Stimulated activated naive B cell treated with anti-CD40 and anti-IgM and Interleukin-4, amounts not matched to agents 10 μg/mL and 1 μg/mL and 100 μg/mL, for 72 hours (primary cell): Measurements from ENCODE around the gene LRRC37B.
A peak's percentile ranks its signal among the peaks of the same experiment; 100 is the strongest.
"Not testable (repeated sequence)": the region's sequence is repeated elsewhere in the genome, so short reads cannot be mapped to it uniquely, and the experiment has no call there.

Experiments used
- ATAC-seq, 2 donors: fragments of 150-1000 bp; cut with Tn5 transposase; replicated peaks; 2 replicates each; pipeline ENCODE4 v1.10.0; 2021; ENCODE audit warnings: moderate library complexity in 1 of 2
- DNase-seq: peaks from one replicate; pipeline ENCODE4 v3.0.0; 2021
- H3K27ac Mint-ChIP-seq: one replicate; pipeline ENCODE4 v1.8.0; 2022; ENCODE audit warnings: mild to moderate bottlenecking, mixed read lengths
- H3K27me3 Mint-ChIP-seq, 2 donors: one replicate each; pipeline ENCODE4 v1.8.0; 2022; ENCODE audit warnings: mixed read lengths in 2 of 2
- H3K36me3 Mint-ChIP-seq, 2 donors: one replicate each; pipeline ENCODE4 v1.8.0; 2022; ENCODE audit warnings: mixed read lengths in 2 of 2, mild to moderate bottlenecking in 1 of 2
- H3K4me1 Mint-ChIP-seq, 2 donors: one replicate each; pipeline ENCODE4 v1.8.0; 2022; ENCODE audit warnings: mixed read lengths in 2 of 2, mild to moderate bottlenecking in 1 of 2
- H3K4me3 Mint-ChIP-seq, 2 donors: one replicate each; pipeline ENCODE4 v1.8.0; 2022; ENCODE audit warnings: mild to moderate bottlenecking in 2 of 2, mixed read lengths in 2 of 2, moderate library complexity in 1 of 2
- H3K9me3 Mint-ChIP-seq, 2 donors: one replicate each; pipeline ENCODE4 v1.8.0; 2022; ENCODE audit warnings: mixed read lengths in 2 of 2, mild to moderate bottlenecking in 1 of 2

LRRC37B gene

DNA sequence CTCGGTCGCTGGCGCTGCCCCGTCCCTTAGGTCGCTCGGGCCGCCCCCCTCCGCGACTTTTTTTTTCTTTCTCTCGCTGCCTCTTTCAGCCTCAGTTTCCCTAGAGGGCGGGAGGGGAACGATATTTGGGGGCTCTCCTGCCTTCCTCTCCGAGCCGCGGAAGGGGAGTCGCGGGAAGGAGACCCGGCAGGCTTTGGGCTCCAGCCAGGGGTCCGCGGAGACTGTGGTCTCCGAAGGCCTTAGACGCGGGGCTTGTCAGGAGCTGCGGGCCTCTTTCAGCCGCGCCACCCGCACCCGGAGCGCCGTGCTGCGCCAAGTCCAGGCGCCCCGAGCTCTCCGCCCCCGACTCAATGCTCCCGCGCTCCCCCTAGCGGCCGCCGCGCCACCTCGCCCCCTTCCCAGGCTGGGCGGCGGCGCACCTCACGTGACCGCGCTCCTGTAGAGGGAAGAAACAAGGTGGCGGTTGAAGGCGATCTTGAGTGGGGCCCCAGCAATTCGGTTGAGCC is at the start of gene LRRC37B:
LRRC37B (plus strand) TSS at position 427 of the 506 bp plus-strand sequence. CDS start 14,010 bp downstream, outside the sequence.
- peak; percentile 95 to 96 for ATAC-seq
- Mint-ChIP-seq H3K27ac (peak within 1 kb of the TSS; percentile 73), H3K4me3 (peak within 1 kb of the TSS; percentile 92 to 93)

DNA sequence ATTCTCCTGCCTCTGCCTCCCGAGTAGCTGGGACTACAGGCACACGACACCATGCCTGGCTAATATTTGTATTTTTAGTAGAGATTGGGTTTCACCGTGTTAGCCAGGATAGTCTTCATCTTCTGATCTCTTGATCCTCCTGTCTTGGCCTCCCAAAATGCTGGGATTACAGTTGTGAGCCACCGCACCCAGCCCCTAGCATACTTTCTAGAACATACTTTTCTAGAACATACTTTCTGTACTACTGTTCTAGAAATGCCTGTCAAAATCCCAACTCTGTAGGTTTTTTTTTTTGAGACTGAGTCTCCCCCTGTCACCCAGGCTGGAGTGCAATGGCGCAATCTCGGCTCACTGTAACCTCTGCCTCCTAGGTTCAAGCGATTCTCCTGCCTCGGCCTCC is 43.1 kb upstream of the LRRC37B start:
- peak overlapping the region; percentile 59 for H3K27ac Mint-ChIP-seq
- not testable (repeated sequence) for H3K4me1 Mint-ChIP-seq, H3K27me3 Mint-ChIP-seq, ATAC-seq, H3K9me3 Mint-ChIP-seq, H3K4me3 Mint-ChIP-seq, DNase-seq
- peaks cover 21% of the 10 kb centered on the region in 2 donors for H3K36me3 Mint-ChIP-seq

More for the DNA sequence above, at the start of gene LRRC37B:
- DNase-seq: peak; percentile 86
- Mint-ChIP-seq H3K9me3 (no peaks in the 10 kb centered on the region), H3K4me1 (peaks cover 18 to 38% of the 10 kb centered on the region in 2 donors), H3K36me3 (peaks cover 3 to 5% of the 10 kb centered on the region in 2 donors), H3K27me3 (no peaks in the 10 kb centered on the region)

DNA sequence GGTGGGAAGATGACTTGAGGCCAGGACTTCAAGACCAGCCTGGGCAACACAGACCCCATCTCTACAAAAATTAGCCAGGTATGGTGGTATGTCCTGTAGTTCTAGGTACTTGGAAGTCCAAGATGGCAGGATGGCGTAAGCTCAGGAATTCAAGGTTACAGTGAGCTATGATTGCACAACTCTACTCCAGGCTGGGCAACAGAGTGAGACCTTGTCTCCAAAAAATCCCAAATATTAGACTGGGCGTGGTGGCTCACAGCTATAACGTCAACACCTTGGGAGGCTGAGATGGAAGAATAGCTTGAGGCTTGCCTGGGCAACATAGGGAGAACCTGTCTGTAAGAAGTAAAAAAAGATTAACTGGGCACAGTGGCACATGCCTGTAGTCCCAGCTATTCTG is 39.5 kb upstream of the LRRC37B start:
- peaks cover 15% of the 10 kb centered on the region in 2 donors for H3K36me3 Mint-ChIP-seq
- no peak overlapping the region for H3K4me3 Mint-ChIP-seq
- ATAC-seq: no peak
- H3K4me1 Mint-ChIP-seq: no peaks in the 10 kb centered on the region
- H3K27ac Mint-ChIP-seq: no peak overlapping the region
- H3K27me3 Mint-ChIP-seq: no peaks in the 10 kb centered on the region
- no peak for DNase-seq
- H3K9me3 Mint-ChIP-seq: no peaks in the 10 kb centered on the region

DNA sequence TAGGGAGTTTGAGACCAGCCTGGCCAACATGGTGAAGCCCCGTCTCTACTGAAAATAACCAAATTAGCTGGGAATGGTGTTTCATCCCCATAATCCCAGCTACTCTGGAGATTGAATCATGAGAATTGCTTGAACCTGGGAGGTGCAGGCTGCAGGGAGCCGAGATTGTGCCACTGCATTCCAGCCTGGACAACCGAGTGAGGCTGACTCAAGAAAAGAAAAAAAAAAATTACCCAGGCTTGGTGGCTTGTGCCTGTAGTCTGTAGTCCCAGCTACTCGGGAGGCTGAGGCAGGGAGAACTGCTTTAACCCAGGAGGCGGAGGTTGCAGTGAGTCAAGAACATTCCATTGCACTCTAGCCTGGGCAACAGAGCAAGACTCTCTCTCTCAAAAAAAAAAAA is 36.8 kb upstream of the LRRC37B start:
- not testable (repeated sequence) for H3K4me3 Mint-ChIP-seq, H3K27me3 Mint-ChIP-seq, H3K27ac Mint-ChIP-seq, H3K9me3 Mint-ChIP-seq, DNase-seq, ATAC-seq, H3K4me1 Mint-ChIP-seq
- peaks cover 4 to 11% of the 10 kb centered on the region in 2 donors for H3K36me3 Mint-ChIP-seq

DNA sequence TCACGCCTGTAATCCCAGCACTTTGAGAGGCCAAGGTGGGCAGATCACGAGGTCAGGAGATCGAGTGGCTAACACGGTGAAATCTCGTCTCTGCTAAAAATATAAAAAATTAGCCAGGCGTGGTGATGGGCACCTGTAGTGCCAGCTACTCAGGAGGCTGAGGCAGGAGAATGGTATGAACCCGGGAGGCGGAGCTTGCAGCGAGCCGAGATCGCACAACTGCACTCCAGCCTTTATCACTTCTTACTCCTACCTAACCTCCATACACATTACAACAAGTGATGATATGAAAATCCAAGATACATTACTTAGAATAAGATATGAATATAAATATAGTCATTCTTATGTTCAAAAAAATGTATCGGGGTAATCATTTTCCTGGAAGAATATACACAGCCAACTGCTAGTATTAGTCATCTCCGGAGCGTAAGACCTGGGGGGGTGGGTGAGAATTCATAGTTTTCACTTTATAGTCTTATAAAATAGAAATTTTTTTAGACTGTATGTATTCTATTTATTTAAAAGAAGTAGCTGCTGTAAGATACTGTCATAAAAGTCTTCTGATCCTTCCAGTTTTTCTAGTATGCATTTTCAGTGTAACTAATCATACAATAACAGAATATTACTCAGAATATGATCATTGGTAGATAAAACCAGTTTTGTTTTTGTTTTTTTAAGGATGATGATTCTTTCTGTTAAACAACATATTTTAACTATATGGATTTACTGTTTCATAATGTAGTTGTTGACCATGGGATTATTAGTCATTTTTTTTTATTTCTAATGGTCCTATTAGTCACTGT is 32.7 kb upstream of the LRRC37B start:
- not testable (repeated sequence) for ATAC-seq, DNase-seq, H3K4me1 Mint-ChIP-seq, H3K4me3 Mint-ChIP-seq, H3K9me3 Mint-ChIP-seq, H3K27ac Mint-ChIP-seq, H3K27me3 Mint-ChIP-seq
- peaks cover 11 to 17% of the 10 kb centered on the region in 2 donors for H3K36me3 Mint-ChIP-seq

DNA sequence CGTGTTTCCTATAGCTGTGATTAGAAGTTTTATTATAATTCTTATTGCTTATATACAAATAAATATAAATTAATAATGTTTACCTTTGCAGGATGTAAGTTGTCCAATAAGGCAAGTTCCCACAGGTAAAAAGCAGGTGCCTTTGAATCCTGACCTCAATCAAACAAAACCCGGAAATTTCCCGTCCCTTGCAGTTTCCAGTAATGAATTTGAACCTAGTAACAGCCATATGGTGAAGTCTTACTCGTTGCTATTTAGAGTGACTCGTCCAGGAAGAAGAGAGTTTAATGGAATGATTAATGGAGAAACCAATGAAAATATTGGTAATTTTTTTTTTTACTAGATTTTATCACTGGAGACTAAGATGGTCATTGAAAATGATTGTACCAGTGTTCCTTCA is 31.8 kb upstream of the LRRC37B start:
- not testable (repeated sequence) for DNase-seq, H3K27me3 Mint-ChIP-seq, H3K27ac Mint-ChIP-seq, ATAC-seq, H3K4me3 Mint-ChIP-seq, H3K9me3 Mint-ChIP-seq, H3K4me1 Mint-ChIP-seq
- H3K36me3 Mint-ChIP-seq: peaks cover 13 to 18% of the 10 kb centered on the region in 2 donors

DNA sequence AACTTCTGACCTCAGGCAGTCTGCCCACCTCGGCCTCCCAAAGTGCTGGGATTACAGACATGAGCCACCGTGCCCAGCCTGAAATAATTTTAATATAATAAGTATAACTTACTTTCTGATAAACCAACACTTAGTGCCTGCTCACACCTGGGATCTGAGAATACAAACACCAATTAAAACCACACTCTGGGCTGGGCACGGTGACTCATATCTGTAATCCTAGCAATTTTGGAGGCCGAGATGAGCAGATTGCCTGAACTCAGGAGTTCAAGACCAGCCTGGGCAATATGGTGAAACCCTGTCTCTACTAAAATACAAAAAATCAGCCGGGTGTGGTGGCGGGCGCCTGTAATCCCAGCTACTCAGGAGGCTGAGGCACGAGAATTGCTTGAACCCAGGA is 15.4 kb upstream of the LRRC37B start:
- H3K4me3 Mint-ChIP-seq, H3K4me1 Mint-ChIP-seq, H3K27me3 Mint-ChIP-seq, ATAC-seq, H3K27ac Mint-ChIP-seq, DNase-seq, H3K9me3 Mint-ChIP-seq: not testable (repeated sequence)
- H3K36me3 Mint-ChIP-seq: peaks cover 19 to 23% of the 10 kb centered on the region in 2 donors

DNA sequence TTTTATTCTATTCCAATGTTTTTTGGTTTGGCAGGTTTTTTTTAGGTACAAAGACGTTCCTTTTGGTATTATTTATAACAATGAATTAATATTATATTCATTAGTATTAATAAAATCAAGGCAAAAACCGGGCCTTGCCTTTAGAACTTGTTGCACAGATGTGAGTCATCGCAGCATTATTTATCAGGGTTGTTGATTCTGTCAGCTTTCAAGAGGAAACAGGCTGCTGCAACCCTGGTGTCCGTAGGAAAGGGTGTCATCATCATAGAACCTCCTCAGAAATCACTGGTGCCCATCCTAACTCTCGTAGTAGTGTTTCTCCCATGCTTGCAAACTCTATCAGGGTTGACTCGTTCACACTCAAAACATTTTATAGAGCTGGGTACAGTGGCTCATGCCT is 10.2 kb upstream of the LRRC37B start:
- Mint-ChIP-seq H3K4me3 (no peak overlapping the region), H3K27me3 (no peaks in the 10 kb centered on the region), H3K36me3 (peaks cover 11% of the 10 kb centered on the region in 2 donors), H3K27ac (no peak overlapping the region), H3K9me3 (no peaks in the 10 kb centered on the region), H3K4me1 (no peaks in the 10 kb centered on the region)
- no peak for DNase-seq
- no peak for ATAC-seq

DNA sequence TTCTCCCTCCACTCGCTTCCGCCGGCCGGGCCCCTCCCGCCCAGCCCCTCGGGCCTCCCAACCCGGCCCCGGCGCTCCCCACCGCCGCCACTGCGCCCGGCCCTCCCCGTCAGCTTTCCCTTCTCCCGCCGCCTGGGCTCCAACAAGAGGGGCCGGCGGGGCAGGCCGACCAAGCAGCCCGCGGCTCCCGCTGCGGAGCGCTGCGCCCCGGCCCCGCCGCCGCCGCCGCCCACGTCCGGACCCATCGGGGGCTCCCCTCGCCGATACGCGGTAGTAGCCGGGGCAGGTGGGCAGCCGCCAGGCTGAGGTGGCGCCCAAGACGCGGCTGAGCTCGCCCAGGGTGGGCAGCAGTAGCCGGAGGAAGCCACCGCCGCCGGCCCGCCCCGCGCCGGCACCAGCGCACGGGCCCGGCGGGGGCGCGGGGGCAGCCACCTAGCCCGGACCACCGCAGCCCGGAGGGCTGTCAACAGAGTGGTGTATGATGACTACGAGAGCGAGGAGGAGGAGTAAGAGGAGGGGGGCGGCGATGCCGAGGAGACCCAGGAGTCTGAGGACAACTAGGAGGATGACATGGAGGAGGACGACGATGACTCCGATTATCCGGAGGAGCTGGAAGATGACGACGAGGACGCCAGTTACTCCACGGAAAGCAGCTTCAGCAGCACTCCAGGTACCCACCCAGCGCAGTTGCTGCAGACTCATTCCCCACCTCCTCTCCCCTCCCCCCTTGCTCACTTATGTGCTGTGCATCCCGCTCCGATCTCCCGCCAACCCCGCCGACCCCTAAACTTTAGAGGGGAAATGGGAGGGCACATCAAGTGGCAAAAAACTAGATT is 498 bp downstream of the LRRC37B start:
- peak overlapping the region; percentile 70 for H3K27ac Mint-ChIP-seq
- ATAC-seq: peak; percentile 58 to 63
- no peaks in the 10 kb centered on the region for H3K27me3 Mint-ChIP-seq
- peak; percentile 23 for DNase-seq
- H3K4me3 Mint-ChIP-seq: peak overlapping the region; percentile 92 to 93
- peaks cover 19 to 38% of the 10 kb centered on the region in 2 donors for H3K4me1 Mint-ChIP-seq
- H3K36me3 Mint-ChIP-seq: peaks cover 3 to 5% of the 10 kb centered on the region in 2 donors
- no peaks in the 10 kb centered on the region for H3K9me3 Mint-ChIP-seq

DNA sequence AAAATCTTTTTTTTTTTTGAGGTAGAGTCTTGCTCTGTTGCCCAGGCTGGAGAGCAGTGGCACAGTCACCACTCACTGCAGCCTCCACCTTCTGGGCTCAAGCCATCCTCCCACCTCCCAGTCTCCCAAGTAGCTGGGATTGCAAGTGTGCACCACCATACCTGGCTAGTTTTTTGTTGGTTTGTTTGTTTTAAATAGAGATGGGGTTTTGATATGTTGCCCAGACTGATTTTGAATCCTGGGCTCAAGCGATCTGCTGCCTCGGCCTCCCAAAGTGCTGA is 2.0 kb downstream of the LRRC37B start:
- no peak overlapping the region for H3K27ac Mint-ChIP-seq
- no peak for DNase-seq

DNA sequence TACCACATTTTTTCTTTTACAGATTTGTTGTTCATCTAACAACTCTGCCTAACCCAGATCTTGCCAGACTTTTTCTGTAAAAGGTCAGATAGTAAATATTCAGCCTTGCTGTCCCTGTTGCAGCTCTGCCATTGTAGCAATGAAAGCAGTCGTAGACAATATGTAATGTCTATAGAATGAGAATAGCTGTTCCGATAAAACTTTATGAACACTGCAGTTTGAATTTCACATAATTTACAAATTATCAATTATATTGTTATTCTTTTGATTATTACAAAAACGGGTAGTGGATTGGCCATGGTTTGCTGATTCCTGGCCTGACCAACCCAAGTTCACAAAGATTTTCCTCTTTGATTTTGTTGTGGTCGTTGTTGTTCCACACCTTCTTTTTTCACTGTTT is 2.9 kb downstream of the LRRC37B start:
- Mint-ChIP-seq H3K27me3 (no peaks in the 10 kb centered on the region), H3K4me3 (no peak overlapping the region), H3K9me3 (no peaks in the 10 kb centered on the region), H3K36me3 (peaks cover 3 to 11% of the 10 kb centered on the region in 2 donors), H3K4me1 (peaks cover 20 to 38% of the 10 kb centered on the region in 2 donors), H3K27ac (no peak overlapping the region)
- ATAC-seq: no peak
- DNase-seq: no peak

More for the DNA sequence above, 2.0 kb downstream of the LRRC37B start:
- Mint-ChIP-seq H3K4me1 (peaks cover 20 to 38% of the 10 kb centered on the region in 2 donors), H3K9me3 (no peaks in the 10 kb centered on the region), H3K27me3 (no peaks in the 10 kb centered on the region), H3K4me3 (peak overlapping the region; percentile 92 to 93), H3K36me3 (peaks cover 3 to 10% of the 10 kb centered on the region in 2 donors)
- no peak for ATAC-seq

DNA sequence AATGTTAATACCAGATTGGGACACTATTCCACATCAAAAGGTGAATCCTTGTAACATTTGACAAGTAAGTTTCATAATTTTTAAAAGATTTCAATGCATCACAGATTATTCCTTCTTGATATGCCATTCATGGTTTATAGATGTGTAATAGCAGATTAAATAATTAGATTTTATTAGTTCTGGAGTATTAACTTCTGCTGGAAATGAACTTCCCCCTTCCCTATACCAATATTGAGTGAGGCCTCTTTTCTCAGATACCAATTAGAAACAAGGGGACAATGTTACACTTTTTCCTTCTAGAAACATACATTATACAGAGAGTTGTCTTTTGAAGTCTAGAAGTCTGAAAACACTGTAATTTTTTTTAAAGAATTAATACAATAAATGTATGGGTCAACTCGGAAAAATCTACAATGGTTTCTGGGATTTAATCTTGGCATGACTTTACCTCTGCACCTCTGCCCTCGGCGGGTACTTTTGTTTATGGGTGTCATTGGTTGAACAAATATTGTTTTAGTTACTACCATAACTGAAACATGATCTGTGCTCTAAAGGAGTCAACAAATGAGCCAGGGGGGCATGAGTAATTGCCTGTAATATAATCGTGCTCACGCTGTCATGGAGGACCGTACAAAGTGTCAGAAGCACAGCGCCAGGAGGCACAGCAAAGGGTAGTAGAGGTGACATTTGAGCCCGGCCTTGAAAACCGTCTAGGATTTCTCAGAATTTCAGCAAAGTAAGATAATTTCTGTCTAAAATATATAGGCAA is 8.2 kb downstream of the LRRC37B start:
- Mint-ChIP-seq H3K4me1 (peaks cover 19 to 27% of the 10 kb centered on the region in 2 donors), H3K9me3 (no peaks in the 10 kb centered on the region), H3K27ac (no peak overlapping the region), H3K4me3 (no peak overlapping the region), H3K36me3 (peaks cover 13 to 28% of the 10 kb centered on the region in 2 donors), H3K27me3 (no peaks in the 10 kb centered on the region)
- DNase-seq (no peak), ATAC-seq (no peak)

DNA sequence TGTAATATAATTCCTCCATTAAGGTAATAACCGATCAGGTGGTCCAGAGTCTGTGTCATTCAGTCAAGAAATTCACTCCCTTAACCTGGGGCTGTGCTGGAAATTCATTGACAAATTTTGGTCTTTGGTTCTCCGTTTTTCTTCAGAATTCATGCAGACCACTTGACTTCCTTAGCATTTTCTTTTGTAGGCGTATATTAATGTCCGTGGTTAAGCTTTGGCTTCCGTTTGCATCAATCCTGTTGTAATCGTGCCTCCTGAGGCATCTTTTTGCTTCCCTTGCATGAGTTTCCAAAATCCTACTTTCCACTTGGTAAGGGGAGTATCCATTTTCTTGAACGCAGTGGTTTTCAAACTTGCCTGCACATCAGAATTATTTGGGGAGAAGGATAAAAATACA is 9.0 kb downstream of the LRRC37B start:
- peaks cover 17 to 22% of the 10 kb centered on the region in 2 donors for H3K4me1 Mint-ChIP-seq
- DNase-seq: no peak
- H3K9me3 Mint-ChIP-seq: no peaks in the 10 kb centered on the region
- no peak overlapping the region for H3K27ac Mint-ChIP-seq
- H3K36me3 Mint-ChIP-seq: peaks cover 10 to 24% of the 10 kb centered on the region in 2 donors
- ATAC-seq: peak in 1 of 2 donors; percentile 25
- H3K4me3 Mint-ChIP-seq: peak overlapping the region; percentile 33 to 39
- no peaks in the 10 kb centered on the region for H3K27me3 Mint-ChIP-seq

DNA sequence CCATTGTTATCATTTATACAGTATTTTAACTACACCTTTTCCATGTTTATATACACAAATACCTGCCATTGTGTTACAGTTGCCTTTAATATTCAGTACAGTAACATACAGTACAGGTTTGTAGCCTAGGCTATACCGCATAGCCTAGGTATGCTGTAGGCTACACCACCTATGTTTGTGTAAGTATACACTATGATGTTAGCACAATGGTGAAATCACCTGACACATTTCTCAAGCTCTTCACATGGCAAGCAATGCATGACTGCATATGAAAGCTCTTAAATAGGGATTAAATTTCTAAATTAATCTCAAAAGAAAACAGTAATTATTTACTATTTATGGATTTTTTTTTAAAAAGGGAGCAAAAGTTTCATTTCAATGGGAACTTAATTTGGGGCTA is 12.0 kb downstream of the LRRC37B start:
- Mint-ChIP-seq H3K9me3 (no peaks in the 10 kb centered on the region), H3K36me3 (peaks cover 18 to 28% of the 10 kb centered on the region in 2 donors), H3K27me3 (no peaks in the 10 kb centered on the region), H3K27ac (no peak overlapping the region), H3K4me1 (peaks cover 13 to 22% of the 10 kb centered on the region in 2 donors), H3K4me3 (no peak overlapping the region)
- no peak for DNase-seq
- no peak for ATAC-seq
